GM12864 (cell line): ENCODE data around the gene OR13H1.
"Not testable (repeated sequence)": the region's sequence is repeated elsewhere in the genome, so short reads cannot be mapped to it uniquely, and the experiment has no call there.

Experiments used
- DNase-seq: peaks from one replicate; pipeline ENCODE4 v3.0.0-alpha.2; 2011; ENCODE audit warnings: low read depth
- H3K4me3 ChIP-seq: 2 replicates; pipeline ENCODE4 v1.5.1; 2011; ENCODE audit warnings: mild to moderate bottlenecking, low read depth, low read length, control low read depth
- CTCF ChIP-seq: IDR thresholded peaks from 2 replicates; pipeline ENCODE4 v1.5.1; 2011; ENCODE audit warnings: low read depth, mild to moderate bottlenecking, moderate library complexity, low read length, control low read depth, inconsistent platforms; ENCODE audit errors: missing control alignments

Gene OR13H1, protein sequence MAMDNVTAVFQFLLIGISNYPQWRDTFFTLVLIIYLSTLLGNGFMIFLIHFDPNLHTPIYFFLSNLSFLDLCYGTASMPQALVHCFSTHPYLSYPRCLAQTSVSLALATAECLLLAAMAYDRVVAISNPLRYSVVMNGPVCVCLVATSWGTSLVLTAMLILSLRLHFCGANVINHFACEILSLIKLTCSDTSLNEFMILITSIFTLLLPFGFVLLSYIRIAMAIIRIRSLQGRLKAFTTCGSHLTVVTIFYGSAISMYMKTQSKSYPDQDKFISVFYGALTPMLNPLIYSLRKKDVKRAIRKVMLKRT

GRCh38 chrX:131543774-131544173, at the start of gene OR13H1:
OR13H1 (plus strand) TSS chrX:131544074; CDS start chrX:131544074, 0 bp downstream.
- no peak for TF ChIP-seq CTCF
- no peak within 1 kb of the TSS for H3K4me3 ChIP-seq
- no peak for DNase-seq

GRCh38 chrX:131501556-131501955, 42.3 kb upstream of the OR13H1 start:
- H3K4me3 ChIP-seq, DNase-seq: not testable (repeated sequence)

DNA sequence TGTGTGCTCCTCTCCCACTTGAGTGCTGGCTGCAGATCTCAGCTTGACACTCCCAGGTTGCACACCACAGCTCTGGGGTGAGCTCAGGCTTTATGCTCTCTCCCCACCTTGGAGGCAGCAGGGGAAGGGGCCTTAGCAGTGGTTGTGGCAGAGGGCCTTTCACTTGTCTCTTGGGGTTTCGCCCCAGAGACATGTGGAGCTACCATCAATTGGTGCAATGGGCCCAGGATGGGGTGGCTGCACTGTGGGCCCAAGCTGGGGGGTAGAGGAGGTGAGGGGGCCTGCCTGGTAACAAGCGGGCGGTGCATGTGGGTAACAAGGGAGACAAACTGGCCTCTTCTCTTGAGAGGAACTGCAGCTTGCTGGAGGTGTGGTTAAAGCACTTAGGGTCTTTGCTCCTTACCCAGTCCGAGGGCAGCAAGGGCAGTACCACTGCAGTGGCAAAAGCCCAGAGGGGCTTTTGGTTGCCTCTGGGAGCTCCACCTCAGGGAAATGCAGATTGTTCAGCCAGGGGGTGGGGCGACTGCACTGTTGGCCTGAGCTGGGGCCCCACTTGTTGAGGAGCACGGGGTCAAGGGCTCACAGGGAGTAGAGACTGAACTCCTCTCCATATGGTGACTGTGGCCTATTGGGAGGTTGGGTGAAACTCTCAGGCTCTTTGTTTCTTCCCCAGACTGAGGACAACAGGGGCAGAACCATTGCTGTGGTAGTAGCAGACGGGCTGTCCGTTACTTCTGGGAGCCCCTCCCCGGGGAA, 30.5 kb upstream of the OR13H1 start:
- TF ChIP-seq CTCF: no peak
- no peak for DNase-seq
- no peak overlapping the region for H3K4me3 ChIP-seq

- no peak for DNase-seq
- no peak for TF ChIP-seq CTCF
- H3K4me3 ChIP-seq: no peak overlapping the region
Observed at GRCh38 chrX:131521824-131522223, 22.1 kb upstream of the OR13H1 start.

DNA sequence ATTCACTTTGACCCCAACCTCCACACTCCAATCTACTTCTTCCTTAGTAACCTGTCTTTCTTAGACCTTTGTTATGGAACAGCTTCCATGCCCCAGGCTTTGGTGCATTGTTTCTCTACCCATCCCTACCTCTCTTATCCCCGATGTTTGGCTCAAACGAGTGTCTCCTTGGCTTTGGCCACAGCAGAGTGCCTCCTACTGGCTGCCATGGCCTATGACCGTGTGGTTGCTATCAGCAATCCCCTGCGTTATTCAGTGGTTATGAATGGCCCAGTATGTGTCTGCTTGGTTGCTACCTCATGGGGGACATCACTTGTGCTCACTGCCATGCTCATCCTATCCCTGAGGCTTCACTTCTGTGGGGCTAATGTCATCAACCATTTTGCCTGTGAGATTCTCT, 344 bp downstream of the OR13H1 start:
- TF ChIP-seq CTCF: no peak
- no peak overlapping the region for H3K4me3 ChIP-seq
- DNase-seq: no peak

GRCh38 chrX:131549011-131549410, 5.1 kb downstream of the OR13H1 start:
- no peak for TF ChIP-seq CTCF
- no peak for DNase-seq
- H3K4me3 ChIP-seq: no peak overlapping the region

DNA sequence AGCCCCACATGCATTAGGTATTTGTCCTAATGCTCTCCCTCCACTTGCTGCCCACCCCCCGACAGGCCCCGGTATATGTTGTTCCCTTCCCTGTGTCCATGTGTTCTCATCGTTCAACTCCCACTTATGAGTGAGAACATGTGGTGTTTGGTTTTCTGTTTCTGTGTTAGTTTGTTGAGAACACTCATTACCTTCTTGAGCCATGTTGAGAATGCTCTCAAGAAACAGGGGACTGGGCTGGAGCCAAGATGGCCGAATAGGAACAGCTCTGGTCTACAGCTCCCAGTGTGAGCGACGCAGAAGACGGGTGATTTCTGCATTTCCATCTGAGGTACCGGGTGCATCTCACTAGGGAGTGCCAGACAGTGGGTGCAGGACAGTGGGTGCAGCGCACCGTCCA, 8.6 kb downstream of the OR13H1 start:
- not testable (repeated sequence) for DNase-seq, H3K4me3 ChIP-seq

DNA sequence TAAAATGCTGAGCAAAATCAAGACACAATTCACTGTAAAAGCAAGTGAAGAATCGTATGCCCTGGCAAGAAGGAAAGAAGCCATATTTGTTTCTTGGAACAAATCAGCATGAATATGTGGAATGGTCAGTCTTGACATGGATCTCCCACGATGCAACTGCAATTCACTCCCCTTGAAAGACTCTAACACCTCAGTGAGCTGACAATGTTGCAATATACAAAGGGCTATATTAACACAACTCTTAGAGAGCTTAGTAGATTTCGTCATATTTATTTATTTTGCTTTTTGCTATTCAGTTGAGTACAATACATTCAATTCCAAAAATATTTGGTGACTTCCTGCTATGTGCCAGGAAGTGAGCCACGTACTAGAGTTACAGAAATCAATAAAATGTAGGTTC, 14.7 kb downstream of the OR13H1 start:
- no peak for TF ChIP-seq CTCF
- DNase-seq: no peak
- no peak overlapping the region for H3K4me3 ChIP-seq
